ENCODE results near the gene BNC2. TPM values are rescaled to one million over a fixed set of nuclear protein-coding genes. Genes with fewer than 3 reads are reported as not detected.
A peak's percentile ranks its signal among the peaks of the same experiment; 100 is the strongest.

BNC2 gene
- total RNA-seq, 1 experiment from 2014 or later: not detected

GRCh38 chr9:16871336-16872151 is 1.1 kb upstream of the BNC2 start:
- Mint-ChIP-seq H3K4me3 (ENCODE audit: low read depth, unreplicated experiment) (peak overlapping the region; percentile 79), H3K4me1 (ENCODE audit: low read depth, unreplicated experiment) (no peaks in the 10 kb centered on the region), H3K27me3 (ENCODE audit: unreplicated experiment) (peaks cover 13% of the 10 kb centered on the region), H3K27ac (ENCODE audit: unreplicated experiment) (no peak overlapping the region), H3K9me3 (ENCODE audit: low read depth, unreplicated experiment) (no peaks in the 10 kb centered on the region), H3K36me3 (ENCODE audit: insufficient read depth, unreplicated experiment) (peaks cover 10% of the 10 kb centered on the region)
- DNase-seq: peak; percentile 12
- TF ChIP-seq CTCF (IDR thresholded peaks at IDR 0.05; ENCODE audit: unreplicated experiment): no peak
- CTCF ChIA-PET: interaction anchor here (0.6 to 0.7 kb wide), 2 partner anchors 217 to 934 kb away, joined by 5 to 6 read pairs; no protein-coding TSS in a partner anchor
- BruUV-seq (replicated peaks): no TSS peak
- intact Hi-C loops (cut with micrococcal nuclease; ENCODE audit: unreplicated experiment): no loop called here

- CTCF ChIA-PET: no interaction called here
- Mint-ChIP-seq H3K36me3 (ENCODE audit: insufficient read depth, unreplicated experiment) (peaks cover 10% of the 10 kb centered on the region), H3K4me3 (ENCODE audit: low read depth, unreplicated experiment) (peak overlapping the region; percentile 79), H3K9me3 (ENCODE audit: low read depth, unreplicated experiment) (no peaks in the 10 kb centered on the region), H3K27me3 (ENCODE audit: unreplicated experiment) (peaks cover 13% of the 10 kb centered on the region), H3K27ac (ENCODE audit: unreplicated experiment) (no peak overlapping the region), H3K4me1 (ENCODE audit: low read depth, unreplicated experiment) (no peaks in the 10 kb centered on the region)
- no TSS peak for BruUV-seq (replicated peaks)
- intact Hi-C loops (cut with micrococcal nuclease; ENCODE audit: unreplicated experiment): no loop called here
- DNase-seq: no peak
- no peak for TF ChIP-seq CTCF (IDR thresholded peaks at IDR 0.05; ENCODE audit: unreplicated experiment)
These were observed 431 bp downstream of the BNC2 start for GRCh38 chr9:16869882-16870595.

- no peak for TF ChIP-seq CTCF (IDR thresholded peaks at IDR 0.05; ENCODE audit: unreplicated experiment)
- BruUV-seq (replicated peaks): no TSS peak
- Mint-ChIP-seq H3K9me3 (ENCODE audit: low read depth, unreplicated experiment) (no peaks in the 10 kb centered on the region), H3K27me3 (ENCODE audit: unreplicated experiment) (peaks cover 13% of the 10 kb centered on the region), H3K27ac (ENCODE audit: unreplicated experiment) (no peak overlapping the region), H3K4me1 (ENCODE audit: low read depth, unreplicated experiment) (no peaks in the 10 kb centered on the region), H3K36me3 (ENCODE audit: insufficient read depth, unreplicated experiment) (peaks cover 10% of the 10 kb centered on the region), H3K4me3 (ENCODE audit: low read depth, unreplicated experiment) (no peak overlapping the region)
- DNase-seq: no peak
- intact Hi-C loops (cut with micrococcal nuclease; ENCODE audit: unreplicated experiment): no loop called here
- CTCF ChIA-PET: no interaction called here
These were observed 1.2 kb downstream of the BNC2 start for GRCh38 chr9:16869131-16869881.

GRCh38 chr9:16868701-16869100 is 1.8 kb downstream of the BNC2 start:
- H3K36me3 Mint-ChIP-seq (ENCODE audit: insufficient read depth, unreplicated experiment): peaks cover 10% of the 10 kb centered on the region
- no peaks in the 10 kb centered on the region for H3K9me3 Mint-ChIP-seq (ENCODE audit: low read depth, unreplicated experiment)
- H3K27me3 Mint-ChIP-seq (ENCODE audit: unreplicated experiment): peaks cover 13% of the 10 kb centered on the region
- H3K4me1 Mint-ChIP-seq (ENCODE audit: low read depth, unreplicated experiment): no peaks in the 10 kb centered on the region
- CTCF ChIA-PET: no interaction called here
- BruUV-seq (replicated peaks): no TSS peak
- H3K4me3 Mint-ChIP-seq (ENCODE audit: low read depth, unreplicated experiment): no peak overlapping the region
- intact Hi-C loops (cut with micrococcal nuclease; ENCODE audit: unreplicated experiment): no loop called here
- no peak for TF ChIP-seq CTCF (IDR thresholded peaks at IDR 0.05; ENCODE audit: unreplicated experiment)
- no peak overlapping the region for H3K27ac Mint-ChIP-seq (ENCODE audit: unreplicated experiment)
- no peak for DNase-seq

Data from Calu3 (cell line).